Smooth muscle cell (in vitro differentiated cells): ENCODE data around the gene NEMP1. TPM values are rescaled to one million over a fixed set of nuclear protein-coding genes. Genes with fewer than 3 reads are reported as not detected.

Experiments used
- DNase-seq: peaks from one replicate; lab custom pipeline; 2025; ENCODE audit not compliant: unreplicated experiment; lab: John Stamatoyannopoulos, UW
- H2AFZ ChIP-seq: fragments of 200-600 bp; sonication (generic); 2 replicates; pipeline ENCODE4 v1.6.0; 2016; ENCODE audit warnings: antibody characterized with exemption, low read depth, mild to moderate bottlenecking
- H3F3A ChIP-seq: fragments of 200-600 bp; sonication (generic); 2 replicates; pipeline ENCODE4 v1.6.0; 2017; ENCODE audit warnings: antibody characterized with exemption, low read depth
- H3K27ac ChIP-seq: fragments of 200-600 bp; sonication (generic); 2 replicates; pipeline ENCODE4 v1.5.1; 2016; ENCODE audit warnings: low read depth, mild to moderate bottlenecking
- H3K27me3 ChIP-seq: fragments of 200-600 bp; sonication (generic); 2 replicates; pipeline ENCODE4 v1.6.1; 2016; ENCODE audit warnings: low read depth, mild to moderate bottlenecking
- H3K36me3 ChIP-seq: fragments of 200-600 bp; sonication (generic); 2 replicates; pipeline ENCODE4 v1.5.1; 2016; ENCODE audit warnings: low read depth
- H3K4me1 ChIP-seq: fragments of 200-600 bp; sonication (generic); 2 replicates; pipeline ENCODE4 v1.5.1; 2016; ENCODE audit warnings: low read depth
- H3K4me2 ChIP-seq: fragments of 200-600 bp; sonication (generic); 2 replicates; pipeline ENCODE4 v1.6.0; 2016; ENCODE audit warnings: mild to moderate bottlenecking
- H3K4me3 ChIP-seq: fragments of 200-600 bp; sonication (generic); 2 replicates; pipeline ENCODE4 v1.5.1; 2016; ENCODE audit warnings: mild to moderate bottlenecking
- H3K79me2 ChIP-seq: fragments of 200-600 bp; sonication (generic); 2 replicates; pipeline ENCODE4 v1.6.0; 2016; ENCODE audit warnings: low read depth, mild to moderate bottlenecking
- H3K9ac ChIP-seq: fragments of 200-600 bp; sonication (generic); 2 replicates; pipeline ENCODE4 v1.6.0; 2016; ENCODE audit warnings: low read depth
- H3K9me3 ChIP-seq: fragments of 200-600 bp; sonication (generic); replicated peaks from 2 replicates; pipeline ENCODE4 v1.5.1; 2016; ENCODE audit warnings: low read depth
- H4K20me1 ChIP-seq: fragments of 200-600 bp; sonication (generic); 2 replicates; pipeline ENCODE4 v1.6.0; 2016; ENCODE audit warnings: low read depth
- WGBS: methylation state at CpG from one replicate; pipeline ENCODE4 v1.1.7; 2016; ENCODE audit warnings: low lambda C conversion rate; 5-methylcytosine and 5-hydroxymethylcytosine counted together
- polyA plus RNA-seq: library from polyadenylated mRNA; unstranded; fragments of >200 nt; fragmentation: Nextera tagmentation; extraction: Ambion mirVana; gene quantifications from 2 replicates; pipeline ENCODE4 v1.2.1, GENCODE V29; 2016
- total RNA-seq: library from RNA; depleted of rRNA; stranded (reverse); fragments of >200 nt; gene quantifications from 2 replicates; pipeline ENCODE4 v1.2.3, GENCODE V29; 2014
- TF ChIP-seq, protein P1 (sequence below): fragments of 200-600 bp; sonication (generic); IDR thresholded peaks from 2 replicates; pipeline ENCODE4 v1.5.1; 2017; ENCODE audit warnings: borderline replicate concordance, mild to moderate bottlenecking, antibody characterized with exemption; ENCODE audit not compliant: insufficient read depth, poor library complexity, severe bottlenecking

The NEMP1 gene
- total and polyA plus RNA-seq, 2 experiments from 2014 or later = 3.2 to 8.9 TPM

DNA sequence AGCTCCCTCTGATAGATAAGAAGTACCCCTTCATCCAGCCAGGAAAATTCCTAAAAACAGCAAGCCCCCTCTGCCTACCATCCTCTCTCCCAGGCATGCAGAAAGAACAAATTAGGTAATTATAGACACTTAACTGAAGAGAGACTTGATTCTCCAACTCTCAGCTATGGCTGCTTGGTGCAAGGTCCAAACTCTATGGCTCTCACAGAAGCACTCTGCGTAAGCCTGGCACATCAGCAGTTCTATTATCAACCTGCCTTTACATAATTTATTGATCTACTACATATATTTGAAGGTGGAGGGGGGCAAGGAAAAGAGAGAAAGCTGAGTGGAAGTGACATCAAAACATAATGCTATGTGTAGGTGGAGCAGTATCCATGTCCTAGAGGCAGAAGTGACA is 27.6 kb downstream of the NEMP1 start:
- TF ChIP-seq, protein P1, sequence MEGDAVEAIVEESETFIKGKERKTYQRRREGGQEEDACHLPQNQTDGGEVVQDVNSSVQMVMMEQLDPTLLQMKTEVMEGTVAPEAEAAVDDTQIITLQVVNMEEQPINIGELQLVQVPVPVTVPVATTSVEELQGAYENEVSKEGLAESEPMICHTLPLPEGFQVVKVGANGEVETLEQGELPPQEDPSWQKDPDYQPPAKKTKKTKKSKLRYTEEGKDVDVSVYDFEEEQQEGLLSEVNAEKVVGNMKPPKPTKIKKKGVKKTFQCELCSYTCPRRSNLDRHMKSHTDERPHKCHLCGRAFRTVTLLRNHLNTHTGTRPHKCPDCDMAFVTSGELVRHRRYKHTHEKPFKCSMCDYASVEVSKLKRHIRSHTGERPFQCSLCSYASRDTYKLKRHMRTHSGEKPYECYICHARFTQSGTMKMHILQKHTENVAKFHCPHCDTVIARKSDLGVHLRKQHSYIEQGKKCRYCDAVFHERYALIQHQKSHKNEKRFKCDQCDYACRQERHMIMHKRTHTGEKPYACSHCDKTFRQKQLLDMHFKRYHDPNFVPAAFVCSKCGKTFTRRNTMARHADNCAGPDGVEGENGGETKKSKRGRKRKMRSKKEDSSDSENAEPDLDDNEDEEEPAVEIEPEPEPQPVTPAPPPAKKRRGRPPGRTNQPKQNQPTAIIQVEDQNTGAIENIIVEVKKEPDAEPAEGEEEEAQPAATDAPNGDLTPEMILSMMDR = no peak
- Histone ChIP-seq H3K4me1 (no peaks in the 10 kb centered on the region), H3K27me3 (peaks cover 3% of the 10 kb centered on the region), H3K36me3 (no peaks in the 10 kb centered on the region), H3K27ac (no peak overlapping the region), H3K79me2 (no peaks in the 10 kb centered on the region), H3K9me3 (no peaks in the 10 kb centered on the region), H3K4me3 (no peak overlapping the region), H3K4me2 (no peak overlapping the region), H3K9ac (no peak overlapping the region), H3F3A (no peaks in the 10 kb centered on the region), H4K20me1 (no peaks in the 10 kb centered on the region), H2AFZ (no peak overlapping the region)
- 94% methylated on average over 1 of the region's 1 CpG for WGBS
- DNase-seq = no peak

DNA sequence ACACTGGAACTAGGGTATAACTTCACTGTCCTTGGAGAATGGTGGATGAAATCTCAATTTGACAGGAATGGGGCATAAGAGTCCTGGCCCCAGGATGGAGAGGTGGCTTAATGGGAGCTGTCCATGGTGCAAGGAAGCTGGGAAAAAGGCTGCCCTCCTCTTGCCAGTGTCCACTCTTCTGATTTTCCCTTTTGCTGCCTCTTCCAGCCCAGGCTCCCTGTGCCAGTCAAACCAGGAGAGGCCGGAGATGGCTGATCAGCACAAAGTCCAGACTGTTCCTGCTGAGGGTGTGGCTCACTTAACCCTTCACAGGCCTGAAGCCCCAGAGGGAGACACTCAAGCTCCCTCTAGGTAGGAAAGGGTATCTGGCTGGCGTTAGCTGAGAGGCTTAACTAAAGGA is 28.7 kb downstream of the NEMP1 start, which contains the start of gene MYO1A:
Gene MYO1A (minus strand): TSS at position 240 of the 400 bp plus-strand sequence. CDS start 1,806 bp downstream, outside the sequence.
- Histone ChIP-seq H3K27me3 (peaks cover 3% of the 10 kb centered on the region), H3K9me3 (no peaks in the 10 kb centered on the region), H2AFZ (no peak within 1 kb of the TSS), H3K9ac (no peak within 1 kb of the TSS), H3K4me2 (no peak within 1 kb of the TSS), H3K36me3 (no peaks in the 10 kb centered on the region), H4K20me1 (no peaks in the 10 kb centered on the region), H3F3A (peaks cover 3% of the 10 kb centered on the region), H3K27ac (no peak within 1 kb of the TSS), H3K79me2 (no peaks in the 10 kb centered on the region), H3K4me3 (peak within 1 kb of the TSS; percentile 32), H3K4me1 (no peaks in the 10 kb centered on the region)
- TF ChIP-seq, protein P1 = no peak
- WGBS = 36% methylated on average over 2 of the region's 2 CpGs
- DNase-seq = no peak

DNA sequence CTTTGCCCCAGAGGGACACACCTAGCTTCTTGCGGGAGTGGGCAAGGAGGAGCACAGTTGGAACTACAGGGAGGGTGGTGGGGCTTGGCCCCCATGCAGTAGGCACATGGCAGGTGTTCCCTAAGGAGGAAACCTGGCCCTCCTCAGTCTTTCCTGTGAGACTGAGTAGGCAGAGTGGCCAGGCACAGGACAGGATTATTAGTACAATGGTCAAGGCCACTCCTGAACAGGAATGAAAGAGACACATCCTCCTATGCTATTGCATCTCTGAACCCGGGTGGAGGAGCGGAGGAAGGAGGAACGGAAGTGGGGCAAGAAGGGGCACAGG is 29.5 kb downstream of the NEMP1 start:
- Histone ChIP-seq H3K4me1 (no peaks in the 10 kb centered on the region), H3K4me2 (no peak overlapping the region)

More for the DNA sequence above, 29.5 kb downstream of the NEMP1 start:
- H3K79me2 ChIP-seq = no peaks in the 10 kb centered on the region
- H3K27ac ChIP-seq = no peak overlapping the region
- no peaks in the 10 kb centered on the region for H3K9me3 ChIP-seq
- H2AFZ ChIP-seq = no peak overlapping the region
- H3K4me3 ChIP-seq = peak overlapping the region; percentile 21
- DNase-seq = no peak
- 99% methylated on average over 4 of the region's 4 CpGs for WGBS
- H3F3A ChIP-seq = peaks cover 6% of the 10 kb centered on the region
- TF ChIP-seq, protein P1 = no peak
- peaks cover 3% of the 10 kb centered on the region for H3K27me3 ChIP-seq
- no peaks in the 10 kb centered on the region for H4K20me1 ChIP-seq
- no peaks in the 10 kb centered on the region for H3K36me3 ChIP-seq
- no peak overlapping the region for H3K9ac ChIP-seq
